Measurements from ENCODE around the gene SPDYE3. TPM values are rescaled to one million over a fixed set of nuclear protein-coding genes. Genes with fewer than 3 reads are reported as not detected.
"Not testable (repeated sequence)": the region's sequence is repeated elsewhere in the genome, so short reads cannot be mapped to it uniquely, and the experiment has no call there.

SPDYE3 gene
- total and polyA plus RNA-seq, 2 experiments from 2014 or later: 3.8 TPM; not detected in 1

DNA sequence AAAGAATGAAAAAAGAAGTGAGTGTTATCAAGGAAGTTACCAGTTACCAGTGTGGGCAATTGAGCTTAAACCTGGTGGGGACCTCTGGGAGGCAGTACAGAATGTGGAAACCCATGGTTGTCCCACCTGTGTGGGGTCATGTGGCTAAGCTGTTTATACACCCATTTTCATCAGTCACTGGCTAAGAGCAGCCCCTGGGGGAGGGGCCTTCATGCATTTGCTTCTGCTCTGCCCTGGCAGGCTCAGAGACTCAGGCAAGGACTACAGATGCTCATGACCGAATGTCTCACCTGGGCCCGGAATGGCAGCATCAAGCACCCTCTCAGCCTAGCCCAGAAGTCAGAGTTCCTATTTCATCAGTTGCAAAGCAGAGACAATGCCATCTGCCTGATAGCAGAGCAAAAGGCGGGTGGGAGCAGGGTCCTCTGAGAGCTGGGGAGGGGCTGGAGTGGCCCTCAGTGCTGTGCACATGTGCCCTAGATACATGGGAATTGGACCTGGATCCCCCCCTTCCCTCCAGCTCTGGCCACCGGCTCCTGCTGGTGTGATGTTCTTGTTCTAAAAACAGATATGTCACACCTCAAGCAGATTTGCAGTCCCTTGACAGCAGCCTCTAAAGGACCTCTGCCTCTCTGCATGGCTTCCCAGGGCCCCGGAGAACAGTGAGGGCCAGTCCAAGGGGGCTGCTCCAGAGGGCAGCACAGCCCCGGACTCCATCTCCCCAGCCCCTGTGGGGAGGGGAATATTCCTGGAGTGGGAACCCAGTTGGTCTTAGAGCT, 20.1 kb upstream of the SPDYE3 start:
- in situ Hi-C loops (cut with MboI); H3K9ac ChIP-seq; H3K4me1 ChIP-seq (ENCODE audit: insufficient read depth); H3K9me2 ChIP-seq (ENCODE audit: insufficient read depth); H3K4me2 ChIP-seq (ENCODE audit: unreplicated experiment); H4K20me1 ChIP-seq (ENCODE audit: insufficient read depth); H3K27me3 ChIP-seq (replicated peaks; ENCODE audit: insufficient read depth); H2AFZ ChIP-seq; H3K79me2 ChIP-seq (ENCODE audit: insufficient read depth); H3K36me3 ChIP-seq (ENCODE audit: low read depth); DNase-seq; H3K27ac ChIP-seq; H3K9me3 ChIP-seq (ENCODE audit: low read depth); H3F3A ChIP-seq (ENCODE audit: insufficient read depth); H3K4me3 ChIP-seq: not testable (repeated sequence)
- 80 to 82% methylated on average over 6 of the region's 6 CpGs for WGBS, 2 experiments (ENCODE audit: low coverage in 1 of 2, low lambda C conversion rate in 2 of 2, missing lambda C conversion rate in 2 of 2)

DNA sequence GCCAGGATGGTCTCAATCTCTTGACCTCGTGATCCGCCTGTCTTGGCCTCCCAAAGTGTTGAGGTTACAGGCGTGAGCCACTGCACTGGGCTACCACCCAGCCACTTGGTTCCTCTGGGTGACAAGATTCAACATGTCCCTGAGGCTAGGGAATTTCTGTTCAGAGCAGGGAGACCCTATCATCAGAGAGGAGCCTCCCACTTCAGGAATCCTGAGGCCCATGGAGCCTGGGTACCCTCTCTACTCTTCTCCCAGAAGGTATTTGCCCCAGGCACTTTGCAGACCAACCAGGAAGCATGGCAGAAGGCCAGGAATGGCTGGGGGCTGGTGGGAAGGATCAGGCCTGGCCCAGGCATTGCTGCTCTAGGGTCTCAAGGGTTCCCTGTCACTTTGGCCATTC, 19.2 kb upstream of the SPDYE3 start:
- H2AFZ ChIP-seq; H3K9me3 ChIP-seq (ENCODE audit: low read depth); H4K20me1 ChIP-seq (ENCODE audit: insufficient read depth); H3K36me3 ChIP-seq (ENCODE audit: low read depth); DNase-seq; in situ Hi-C loops (cut with MboI); H3K9ac ChIP-seq; H3K27me3 ChIP-seq (replicated peaks; ENCODE audit: insufficient read depth); H3K4me3 ChIP-seq; H3K79me2 ChIP-seq (ENCODE audit: insufficient read depth); H3K4me1 ChIP-seq (ENCODE audit: insufficient read depth); H3K9me2 ChIP-seq (ENCODE audit: insufficient read depth); H3F3A ChIP-seq (ENCODE audit: insufficient read depth); H3K27ac ChIP-seq; H3K4me2 ChIP-seq (ENCODE audit: unreplicated experiment): not testable (repeated sequence)
- WGBS, 2 experiments (ENCODE audit: low coverage in 1 of 2, low lambda C conversion rate in 2 of 2, missing lambda C conversion rate in 2 of 2): 98 to 100% methylated on average over 3 of the region's 3 CpGs

DNA sequence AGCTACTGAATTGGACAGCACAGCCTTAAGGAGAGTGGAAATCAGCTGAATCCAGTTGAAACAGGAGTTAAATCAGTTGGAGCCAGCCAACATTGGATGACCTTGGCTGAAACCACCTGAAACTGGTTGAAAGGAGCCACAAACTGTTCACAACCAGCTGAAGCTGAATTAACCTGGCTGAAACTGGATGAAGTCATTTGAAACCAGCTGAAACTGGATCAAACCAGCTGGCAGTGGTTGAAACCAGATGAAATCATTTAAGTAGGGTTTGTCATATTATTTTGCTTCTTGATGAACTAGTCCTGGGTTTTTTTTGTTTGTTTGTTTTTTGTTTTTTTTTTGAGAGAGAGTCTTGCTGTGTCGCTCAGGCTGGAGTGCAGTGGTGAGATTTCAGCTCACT, 15.3 kb upstream of the SPDYE3 start:
- H3K4me1 ChIP-seq (ENCODE audit: insufficient read depth); H3K36me3 ChIP-seq (ENCODE audit: low read depth); H3K9me3 ChIP-seq (ENCODE audit: low read depth); H3K9ac ChIP-seq; DNase-seq; in situ Hi-C loops (cut with MboI); H3F3A ChIP-seq (ENCODE audit: insufficient read depth); H4K20me1 ChIP-seq (ENCODE audit: insufficient read depth); H3K79me2 ChIP-seq (ENCODE audit: insufficient read depth); H3K27ac ChIP-seq; H3K27me3 ChIP-seq (replicated peaks; ENCODE audit: insufficient read depth); H3K4me3 ChIP-seq; H2AFZ ChIP-seq; H3K4me2 ChIP-seq (ENCODE audit: unreplicated experiment); H3K9me2 ChIP-seq (ENCODE audit: insufficient read depth): not testable (repeated sequence)
- 92 to 100% methylated on average over 1 of the region's 1 CpG for WGBS, 2 experiments (ENCODE audit: low coverage in 1 of 2, low lambda C conversion rate in 2 of 2, missing lambda C conversion rate in 2 of 2)

DNA sequence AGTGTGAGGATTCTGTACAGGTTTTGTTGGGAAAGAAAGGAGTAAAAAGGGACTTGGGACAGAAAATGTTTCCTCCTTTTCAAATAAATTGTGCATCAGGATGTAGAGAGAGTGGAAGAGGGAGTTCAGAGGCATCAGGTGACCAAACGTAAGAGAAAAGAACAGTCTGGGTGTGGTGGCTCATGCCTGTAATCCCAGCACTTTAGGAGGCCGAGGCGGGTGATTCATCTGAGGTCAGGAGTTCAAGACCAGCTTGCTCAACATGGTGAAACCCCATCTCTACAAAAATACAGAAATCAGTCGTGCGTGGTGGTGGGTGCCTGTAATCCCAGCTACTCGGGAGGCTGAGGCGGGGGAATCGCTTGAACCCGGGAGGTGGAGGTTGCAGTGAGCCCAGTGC, 12.2 kb upstream of the SPDYE3 start:
- H3K36me3 ChIP-seq (ENCODE audit: low read depth); H3K4me2 ChIP-seq (ENCODE audit: unreplicated experiment); H3K9ac ChIP-seq; H3F3A ChIP-seq (ENCODE audit: insufficient read depth); H4K20me1 ChIP-seq (ENCODE audit: insufficient read depth); H3K4me3 ChIP-seq; in situ Hi-C loops (cut with MboI); H3K27me3 ChIP-seq (replicated peaks; ENCODE audit: insufficient read depth); H3K79me2 ChIP-seq (ENCODE audit: insufficient read depth); H3K9me3 ChIP-seq (ENCODE audit: low read depth); H2AFZ ChIP-seq; H3K4me1 ChIP-seq (ENCODE audit: insufficient read depth); H3K9me2 ChIP-seq (ENCODE audit: insufficient read depth); H3K27ac ChIP-seq: not testable (repeated sequence)
- peak; percentile 64 for DNase-seq
- 69 to 74% methylated on average over 9 of the region's 9 CpGs for WGBS, 2 experiments (ENCODE audit: low coverage in 1 of 2, low lambda C conversion rate in 2 of 2, missing lambda C conversion rate in 2 of 2)

DNA sequence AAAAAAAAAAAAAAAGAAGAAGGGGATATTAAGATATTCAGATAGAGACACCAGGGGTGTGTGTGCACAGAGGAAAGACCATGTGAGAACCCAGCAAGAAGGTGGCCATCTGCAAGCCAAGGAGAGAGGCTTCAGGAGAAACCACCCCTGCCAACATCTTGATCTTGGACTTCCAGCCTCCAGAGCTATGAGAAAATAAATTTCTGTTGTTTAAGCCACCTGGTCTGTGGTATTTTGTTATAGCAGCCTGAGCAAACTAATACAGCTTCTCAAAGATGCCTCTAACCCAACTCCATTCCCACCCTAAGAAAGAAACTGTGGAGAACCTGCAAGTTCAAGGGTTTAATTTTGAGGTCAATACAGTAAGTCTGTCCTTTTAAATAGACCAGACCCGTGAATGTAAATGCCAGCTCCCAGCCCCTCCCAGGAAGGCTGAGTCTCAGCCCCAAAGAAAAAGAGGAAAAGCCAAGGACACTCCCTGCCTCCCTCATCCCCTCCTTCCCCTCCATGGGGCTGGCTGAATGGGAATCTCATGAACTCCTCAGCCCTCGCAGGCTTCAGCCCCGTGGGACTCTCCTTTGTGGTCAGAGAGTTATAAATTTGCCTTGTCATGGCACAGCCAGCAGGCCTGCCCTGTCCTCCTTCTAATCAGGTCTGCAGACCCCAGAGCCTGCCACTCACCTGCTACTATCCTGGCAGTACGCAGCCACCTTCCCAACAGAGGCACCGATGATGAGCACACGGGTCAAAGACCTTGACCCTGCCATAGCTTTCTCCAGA, 9.5 kb upstream of the SPDYE3 start:
- H3K9me3 ChIP-seq (ENCODE audit: low read depth); H3K9me2 ChIP-seq (ENCODE audit: insufficient read depth); H3K27ac ChIP-seq; H3F3A ChIP-seq (ENCODE audit: insufficient read depth); H2AFZ ChIP-seq; H4K20me1 ChIP-seq (ENCODE audit: insufficient read depth); H3K9ac ChIP-seq; H3K36me3 ChIP-seq (ENCODE audit: low read depth); in situ Hi-C loops (cut with MboI); H3K4me3 ChIP-seq; DNase-seq; H3K4me2 ChIP-seq (ENCODE audit: unreplicated experiment); H3K79me2 ChIP-seq (ENCODE audit: insufficient read depth); H3K27me3 ChIP-seq (replicated peaks; ENCODE audit: insufficient read depth); H3K4me1 ChIP-seq (ENCODE audit: insufficient read depth): not testable (repeated sequence)
- WGBS, 2 experiments (ENCODE audit: low coverage in 1 of 2, low lambda C conversion rate in 2 of 2, missing lambda C conversion rate in 2 of 2): 66 to 73% methylated on average over 5 of the region's 6 CpGs

DNA sequence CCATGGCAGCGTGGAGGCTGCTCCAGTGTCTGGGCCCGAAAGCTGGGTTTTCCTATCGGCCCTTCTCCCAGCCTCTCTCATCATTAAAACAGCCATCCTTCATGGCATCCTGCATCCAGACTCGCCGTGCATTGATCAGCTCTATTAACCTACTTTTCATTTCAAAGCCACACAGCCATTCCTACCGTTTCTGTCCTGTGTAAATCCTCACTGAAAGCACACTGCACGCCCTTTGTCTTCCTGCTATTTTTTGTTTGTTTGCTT, 8.9 kb upstream of the SPDYE3 start:
- H3K9ac ChIP-seq; in situ Hi-C loops (cut with MboI); H3K27me3 ChIP-seq (replicated peaks; ENCODE audit: insufficient read depth); H3K36me3 ChIP-seq (ENCODE audit: low read depth); H3K4me2 ChIP-seq (ENCODE audit: unreplicated experiment); H3K9me3 ChIP-seq (ENCODE audit: low read depth); H3K9me2 ChIP-seq (ENCODE audit: insufficient read depth); H2AFZ ChIP-seq; H3K27ac ChIP-seq; H3K4me1 ChIP-seq (ENCODE audit: insufficient read depth); H4K20me1 ChIP-seq (ENCODE audit: insufficient read depth); H3F3A ChIP-seq (ENCODE audit: insufficient read depth); H3K4me3 ChIP-seq; DNase-seq; H3K79me2 ChIP-seq (ENCODE audit: insufficient read depth): not testable (repeated sequence)
- 91 to 96% methylated on average over 5 to 7 of the region's 7 CpGs for WGBS, 2 experiments (ENCODE audit: low coverage in 1 of 2, low lambda C conversion rate in 2 of 2, missing lambda C conversion rate in 2 of 2)

DNA sequence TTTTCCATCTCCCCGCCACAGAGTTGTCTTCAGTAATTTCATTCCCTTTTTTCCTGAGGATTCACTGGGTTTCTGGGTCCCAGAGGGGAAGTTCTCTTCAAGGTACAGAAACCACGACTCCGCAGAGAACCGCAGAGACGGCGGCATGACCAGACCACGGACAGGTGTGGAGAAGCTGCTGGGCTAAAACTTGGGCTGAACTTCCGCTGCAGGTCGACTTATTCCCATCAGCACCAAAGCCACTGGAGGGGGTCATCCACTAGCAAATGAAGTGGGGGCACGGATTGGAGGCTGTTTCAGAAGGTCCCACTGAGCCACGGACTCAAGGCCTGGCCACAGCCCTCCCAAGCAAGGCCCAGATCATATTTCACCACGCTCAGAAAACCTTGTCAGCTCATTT, 3.0 kb upstream of the SPDYE3 start:
- H3K9ac ChIP-seq; H3K4me1 ChIP-seq (ENCODE audit: insufficient read depth); DNase-seq; H3K4me3 ChIP-seq; H3K79me2 ChIP-seq (ENCODE audit: insufficient read depth); H3K9me2 ChIP-seq (ENCODE audit: insufficient read depth); H4K20me1 ChIP-seq (ENCODE audit: insufficient read depth); H3K27ac ChIP-seq; in situ Hi-C loops (cut with MboI); H2AFZ ChIP-seq; H3K27me3 ChIP-seq (replicated peaks; ENCODE audit: insufficient read depth); H3F3A ChIP-seq (ENCODE audit: insufficient read depth); H3K36me3 ChIP-seq (ENCODE audit: low read depth); H3K9me3 ChIP-seq (ENCODE audit: low read depth); H3K4me2 ChIP-seq (ENCODE audit: unreplicated experiment): not testable (repeated sequence)
- 85% methylated on average over 11 to 12 of the region's 12 CpGs for WGBS, 2 experiments (ENCODE audit: low coverage in 1 of 2, low lambda C conversion rate in 2 of 2, missing lambda C conversion rate in 2 of 2)

Measured in GM23248 (cell line).